GM12878 (cell line): ENCODE data around the gene ENPP7. TPM values are rescaled to one million over a fixed set of nuclear protein-coding genes. Genes with fewer than 3 reads are reported as not detected.

Experiments
- ATAC-seq: fragments of 200-7000 bp; cut with Tn5 transposase; 3 replicates; pipeline ENCODE4 v1.9.1; 2020; ENCODE audit warnings: mild to moderate bottlenecking, moderate library complexity
- BruUV-seq: library from RNA; stranded (reverse); fragments of 400-500 nt; replicated peaks from 2 replicates; lab custom pipeline; 2021; lab: Mats Ljungman, UMichigan
- CTCF ChIA-PET: fragments of 300-600 bp; sonication (Branson Sonifier 250); formaldehyde crosslinking; extraction: SDS; loops from one replicate; lab custom pipeline; 2021; ENCODE audit warnings: inconsistent platforms; lab: Yijun Ruan, JAX
- POLR2A ChIA-PET: fragments of 350-600 bp; formaldehyde crosslinking; extraction: SDS; loops from one replicate; lab custom pipeline; 2021; ENCODE audit warnings: inconsistent platforms; lab: Charles Lee
- RAD21 ChIA-PET: fragments of 300-600 bp; sonication (Branson Sonifier 250); formaldehyde crosslinking; loops from one replicate; lab custom pipeline; 2023; ENCODE audit warnings: antibody characterized with exemption; ENCODE audit not compliant: unreplicated experiment; lab: Charles Lee
- SMC1A ChIA-PET: fragments of 300-600 bp; sonication (Branson Sonifier 250); formaldehyde crosslinking; loops from one replicate; lab custom pipeline; 2023; ENCODE audit not compliant: unreplicated experiment, uncharacterized antibody; lab: Charles Lee
- DNase-seq: peaks from one replicate; pipeline ENCODE4 v3.0.0-alpha.2; 2011; ENCODE audit warnings: low read depth, low spot score
- FAIRE-seq: peaks from 3 replicates; lab custom pipeline; 2011; peaks lifted over from hg19 to GRCh38; lab: Jason Lieb, UNC
- H2AFZ ChIP-seq: 2 replicates; pipeline ENCODE4 v1.6.0; 2011; ENCODE audit warnings: low read depth, low read length, control low read depth; ENCODE audit not compliant: control insufficient read depth
- H3K27ac ChIP-seq: 2 replicates; pipeline ENCODE4 v1.5.1; 2011; ENCODE audit warnings: control low read depth; ENCODE audit not compliant: control insufficient read depth, insufficient read depth
- H3K27me3 ChIP-seq, 2 experiments: replicated peaks in 1 of 2; 2 replicates each; pipeline versions ENCODE4 v1.6.0 to v1.6.1; 2011; ENCODE audit warnings: low read length in 1 of 2; ENCODE audit not compliant: control insufficient read depth in 2 of 2, insufficient read depth in 2 of 2
- H3K36me3 ChIP-seq, 2 experiments: 2 replicates each; pipeline ENCODE4 v1.5.1; 2011; ENCODE audit warnings: low read length in 1 of 2; ENCODE audit not compliant: control insufficient read depth in 2 of 2, insufficient read depth in 2 of 2
- H3K4me1 ChIP-seq: 2 replicates; pipeline ENCODE4 v1.6.1; 2011; ENCODE audit warnings: mild to moderate bottlenecking, low read length, moderate library complexity, mixed read lengths; ENCODE audit not compliant: control insufficient read depth, insufficient read depth
- H3K4me2 ChIP-seq: 2 replicates; pipeline ENCODE4 v1.6.0; 2011; ENCODE audit warnings: control low read depth; ENCODE audit not compliant: control insufficient read depth, insufficient read depth
- H3K4me3 ChIP-seq: fragments of 200-600 bp; sonication (generic); 2 replicates; pipeline ENCODE4 v1.5.1; 2016
- H3K79me2 ChIP-seq: 2 replicates; pipeline ENCODE4 v1.6.0; 2011; ENCODE audit warnings: low read length; ENCODE audit not compliant: control insufficient read depth, insufficient read depth
- H3K9ac ChIP-seq: 2 replicates; pipeline ENCODE4 v1.8.0; 2011; ENCODE audit warnings: low read length, control low read depth, mixed read lengths; ENCODE audit not compliant: control insufficient read depth, insufficient read depth
- H3K9me3 ChIP-seq: replicated peaks from 3 replicates; pipeline ENCODE4 v1.5.1; 2011; ENCODE audit warnings: mild to moderate bottlenecking, low read length; ENCODE audit not compliant: control insufficient read depth, insufficient read depth
- H4K20me1 ChIP-seq: 2 replicates; pipeline ENCODE4 v1.6.0; 2011; ENCODE audit not compliant: control insufficient read depth, insufficient read depth
- ATF7 ChIP-seq: fragments of 450-650 bp; IDR thresholded peaks from 2 replicates; pipeline ENCODE4 v1.6.1; 2016; ENCODE audit warnings: low read depth, mild to moderate bottlenecking
- BCL11A ChIP-seq: IDR thresholded peaks from 2 replicates; pipeline ENCODE4 v1.6.1; 2011; ENCODE audit warnings: low read depth, low read length
- CHD4 ChIP-seq: fragments of 200-600 bp; sonication (generic); IDR thresholded peaks from 2 replicates; pipeline ENCODE4 v1.6.1; 2016; ENCODE audit warnings: mild to moderate bottlenecking
- CTCF ChIP-seq, 3 experiments: IDR thresholded peaks in 2 of 3; conservative IDR thresholded peaks in 1 of 3; 2 replicates each; pipeline ENCODE4 v1.5.1; 2011; ENCODE audit warnings: low read depth in 3 of 3, low read length in 3 of 3, mild to moderate bottlenecking in 3 of 3, control low read depth in 2 of 3, moderate library complexity in 2 of 3, inconsistent platforms in 1 of 3, mixed read lengths in 1 of 3; ENCODE audit not compliant: control insufficient read depth in 2 of 3, insufficient read depth in 1 of 3; ENCODE audit errors: extremely low read depth in 1 of 3
- EED ChIP-seq: sonication (generic); IDR thresholded peaks from 2 replicates; pipeline ENCODE4 v1.6.1; 2016; ENCODE audit warnings: antibody characterized with exemption, low read depth
- HDGF ChIP-seq: fragments of 450-650 bp; IDR thresholded peaks from 2 replicates; pipeline ENCODE4 v1.6.1; 2016; ENCODE audit warnings: antibody characterized with exemption
- LARP7 ChIP-seq: fragments of 450-650 bp; IDR thresholded peaks from 2 replicates; pipeline ENCODE4 v1.6.1; 2017; ENCODE audit warnings: mild to moderate bottlenecking
- MEF2A ChIP-seq: IDR thresholded peaks from 2 replicates; pipeline ENCODE4 v1.6.1; 2011; ENCODE audit warnings: low read depth, mild to moderate bottlenecking, low read length, moderate library complexity; ENCODE audit not compliant: insufficient read depth
- RCOR1 ChIP-seq: conservative IDR thresholded peaks from 2 replicates; pipeline ENCODE4 v1.6.1; 2012; ENCODE audit warnings: low read depth, low read length, improper control_type of control experiment
- SMAD1 ChIP-seq: fragments of 450-650 bp; IDR thresholded peaks from 2 replicates; pipeline ENCODE4 v1.6.1; 2018; ENCODE audit warnings: mild to moderate bottlenecking, low read depth; ENCODE audit not compliant: partially characterized antibody
- TAF1 ChIP-seq: IDR thresholded peaks from 2 replicates; pipeline ENCODE4 v1.6.1; 2011; ENCODE audit warnings: mild to moderate bottlenecking, low read depth, low read length, borderline replicate concordance
- USF2 ChIP-seq: IDR thresholded peaks from 2 replicates; pipeline ENCODE4 v1.6.1; 2011; ENCODE audit warnings: low read depth, low read length, improper control_type of control experiment, borderline replicate concordance
- ZBTB4 ChIP-seq: fragments of 450-650 bp; formaldehyde crosslinking; IDR thresholded peaks from 2 replicates; pipeline ENCODE4 v1.4.0; 2022; ENCODE audit warnings: mild to moderate bottlenecking, moderate library complexity
- ZNF217 ChIP-seq: fragments of 450-650 bp; IDR thresholded peaks from 2 replicates; pipeline ENCODE4 v1.6.1; 2017; ENCODE audit warnings: antibody characterized with exemption, mild to moderate bottlenecking
- ZNF687 ChIP-seq: fragments of 450-650 bp; IDR thresholded peaks from 2 replicates; pipeline ENCODE4 v1.6.1; 2017; ENCODE audit warnings: mild to moderate bottlenecking, moderate library complexity
- WGBS: methylation state at CpG from one replicate; pipeline ENCODE4 v1.1.6; 2016; ENCODE audit warnings: low lambda C conversion rate; ENCODE audit not compliant: insufficient replicate concordance, insufficient coverage; ENCODE audit errors: missing lambda C conversion rate; 5-methylcytosine and 5-hydroxymethylcytosine counted together
- in situ Hi-C: fragments of 300-500 bp; cut with MboI; formaldehyde crosslinking; loops from 9 replicates; pipeline ENCODE4 v1.14.3; 2018; ENCODE audit warnings: mixed read lengths
- intact Hi-C: fragments of 100-400 bp; cut with micrococcal nuclease; formaldehyde crosslinking; loops from one replicate; pipeline ENCODE4 v1.14.2; 2022; ENCODE audit not compliant: unreplicated experiment
- polyA plus RNA-seq, 11 experiments: library from polyadenylated mRNA; depleted of rRNA in 4 of 11; unstranded in 6 of 11; stranded (reverse) in 5 of 11; fragments of >200 nt; fragmentation: Nextera tagmentation in 4 of 11; fragmentation: Illumina TruSeq in 1 of 11; extraction: Ambion mirVana in 4 of 11; extraction: Trizol in 1 of 11; gene quantifications; 1 replicate in 1 of 11; 2 replicates in 10 of 11; pipeline versions ENCODE4 v1.2.1 to v1.2.3, GENCODE V29; 2011 to 2016; ENCODE audit warnings: inconsistent platforms in 2 of 11, missing spikeins in 2 of 11, low read depth in 1 of 11
- total RNA-seq, 4 experiments: library from RNA; depleted of rRNA in 3 of 4; stranded (reverse); fragments of >200 nt in 3 of 4; fragmentation: Illumina TruSeq in 1 of 4; extraction: Trizol in 1 of 4; gene quantifications; 2 replicates each; pipeline versions ENCODE4 v1.2.1 to v1.2.3, GENCODE V29; 2013 to 2021

The ENPP7 gene
- total and polyA plus RNA-seq, 10 of the 15 experiments (the other 5 are each of a cell fraction or from before 2014, with no cell fraction given) = 0.04 to 0.41 (median 0.18) TPM; not detected in 1

GRCh38 chr17:79705674-79706073 is 25.1 kb upstream of the ENPP7 start:
- 57% methylated on average over 18 of the region's 20 CpGs for WGBS
- no peak overlapping the region for H3K4me3 ChIP-seq
- no peak overlapping the region for H3K9ac ChIP-seq
- RAD21 ChIA-PET = no interaction called here
- intact Hi-C loops = loop anchor here (5.0 to 10.0 kb wide), 2 partner anchors 281 to 303 kb away; no protein-coding TSS in a partner anchor
- H3K79me2 ChIP-seq = no peaks in the 10 kb centered on the region
- BruUV-seq = no TSS peak
- H3K36me3 ChIP-seq = no peaks in the 10 kb centered on the region
- CTCF ChIA-PET = interaction anchor here (0.7 kb wide), 1 partner anchor 313 kb away, joined by 3 read pairs; no protein-coding TSS in a partner anchor
- no peak overlapping the region for H2AFZ ChIP-seq
- H3K9me3 ChIP-seq = no peaks in the 10 kb centered on the region
- no peaks in the 10 kb centered on the region for H3K27me3 ChIP-seq
- TF ChIP-seq CHD4 = no peak
- TF ChIP-seq MEF2A = no peak
- no peak for TF ChIP-seq TAF1
- TF ChIP-seq BCL11A = no peak
- TF ChIP-seq USF2 = no peak
- TF ChIP-seq ZNF687 = no peak
- TF ChIP-seq RCOR1 = no peak
- TF ChIP-seq SMAD1 = no peak
- TF ChIP-seq ZNF217 = no peak
- no peak for TF ChIP-seq CTCF (IDR thresholded peaks at IDR 0.05 in 2 of 3, conservative IDR thresholded peaks at IDR 0.05 in 1 of 3; ENCODE audit: control insufficient read depth in 2 of 3, extremely low read depth in 1 of 3, insufficient read depth in 1 of 3, low read depth in 3 of 3, low read length in 3 of 3)
- TF ChIP-seq ATF7 = no peak
- TF ChIP-seq EED = no peak
- TF ChIP-seq ZBTB4 (CRISPR knock-in tag) = no peak
- TF ChIP-seq LARP7 = no peak
- TF ChIP-seq HDGF = no peak
- SMC1A ChIA-PET = no interaction called here
- in situ Hi-C loops = no loop called here
- H3K4me2 ChIP-seq = no peak overlapping the region
- H4K20me1 ChIP-seq = no peaks in the 10 kb centered on the region
- H3K4me1 ChIP-seq = no peaks in the 10 kb centered on the region
- ATAC-seq (no peak), DNase-seq (no peak), FAIRE-seq (no peak)
- POLR2A ChIA-PET = no interaction called here
- H3K27ac ChIP-seq = no peak overlapping the region
